Fibroblast of pulmonary artery (primary cell): ENCODE data around the gene FAM219A.

Source experiments
- DNase-seq: peaks from one replicate; pipeline ENCODE4 v3.0.0-alpha.2; 2010; ENCODE audit warnings: low read depth
- H3K4me3 ChIP-seq: replicated peaks from 2 replicates; pipeline ENCODE4 v1.5.1; 2011; ENCODE audit warnings: low read depth, mild to moderate bottlenecking, control low read depth, low read length, moderate library complexity
- TF ChIP-seq, protein P1 (sequence below): IDR thresholded peaks from 2 replicates; pipeline ENCODE4 v1.5.1; 2011; ENCODE audit warnings: mild to moderate bottlenecking, control low read depth, low read length, inconsistent platforms; ENCODE audit errors: missing control alignments

FAM219A gene

DNA sequence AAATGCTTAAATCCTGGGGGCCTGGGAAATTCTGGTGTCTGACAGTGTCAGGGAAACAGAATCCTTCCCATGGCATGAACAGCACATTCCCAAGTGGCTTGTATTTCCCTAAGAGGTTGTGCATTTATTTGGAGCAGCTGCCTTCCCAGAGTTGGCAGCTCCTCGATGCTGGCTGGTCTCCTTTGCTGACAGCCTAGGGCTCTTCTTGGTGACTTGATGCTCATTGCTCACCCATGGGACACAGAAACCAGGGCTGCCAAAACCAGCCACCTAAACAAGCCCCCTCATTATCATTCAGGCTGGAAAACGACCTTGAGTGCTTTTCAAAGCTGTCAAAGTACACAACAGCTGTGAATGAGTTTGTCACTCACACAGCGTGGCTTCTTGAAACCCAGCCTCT lies 40.2 kb upstream of the FAM219A start:
- DNase-seq = no peak
- TF ChIP-seq, protein P1, sequence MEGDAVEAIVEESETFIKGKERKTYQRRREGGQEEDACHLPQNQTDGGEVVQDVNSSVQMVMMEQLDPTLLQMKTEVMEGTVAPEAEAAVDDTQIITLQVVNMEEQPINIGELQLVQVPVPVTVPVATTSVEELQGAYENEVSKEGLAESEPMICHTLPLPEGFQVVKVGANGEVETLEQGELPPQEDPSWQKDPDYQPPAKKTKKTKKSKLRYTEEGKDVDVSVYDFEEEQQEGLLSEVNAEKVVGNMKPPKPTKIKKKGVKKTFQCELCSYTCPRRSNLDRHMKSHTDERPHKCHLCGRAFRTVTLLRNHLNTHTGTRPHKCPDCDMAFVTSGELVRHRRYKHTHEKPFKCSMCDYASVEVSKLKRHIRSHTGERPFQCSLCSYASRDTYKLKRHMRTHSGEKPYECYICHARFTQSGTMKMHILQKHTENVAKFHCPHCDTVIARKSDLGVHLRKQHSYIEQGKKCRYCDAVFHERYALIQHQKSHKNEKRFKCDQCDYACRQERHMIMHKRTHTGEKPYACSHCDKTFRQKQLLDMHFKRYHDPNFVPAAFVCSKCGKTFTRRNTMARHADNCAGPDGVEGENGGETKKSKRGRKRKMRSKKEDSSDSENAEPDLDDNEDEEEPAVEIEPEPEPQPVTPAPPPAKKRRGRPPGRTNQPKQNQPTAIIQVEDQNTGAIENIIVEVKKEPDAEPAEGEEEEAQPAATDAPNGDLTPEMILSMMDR = no peak
- no peak overlapping the region for H3K4me3 ChIP-seq

DNA sequence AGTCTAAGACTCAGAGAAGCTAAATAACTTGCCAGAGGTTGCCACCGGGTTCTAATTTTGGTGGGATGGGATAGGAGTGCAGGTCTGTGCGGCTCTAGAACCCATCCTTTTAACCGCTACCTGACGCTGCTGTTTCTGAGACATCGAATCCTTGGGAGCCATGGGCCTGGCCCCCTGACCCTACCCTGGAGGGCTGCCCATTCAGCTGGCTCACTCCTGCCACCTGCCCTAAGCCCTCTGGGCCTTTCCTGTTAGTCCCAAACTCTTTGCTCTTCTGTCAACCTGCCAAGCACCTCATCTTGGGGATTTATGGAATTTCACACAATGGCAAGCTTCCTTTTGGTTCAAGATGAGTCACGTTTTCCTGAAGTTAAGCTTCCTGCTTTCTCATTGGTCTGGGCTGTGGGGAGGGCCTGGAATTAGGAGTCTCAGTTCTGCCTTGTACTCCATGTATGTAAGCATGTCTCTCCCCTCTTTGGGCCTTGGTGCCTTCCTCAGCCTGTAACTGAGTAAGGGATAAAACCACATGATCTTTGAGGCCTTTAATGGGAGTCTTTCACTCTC lies 37.9 kb upstream of the FAM219A start:
- TF ChIP-seq, protein P1 = no peak

DNA sequence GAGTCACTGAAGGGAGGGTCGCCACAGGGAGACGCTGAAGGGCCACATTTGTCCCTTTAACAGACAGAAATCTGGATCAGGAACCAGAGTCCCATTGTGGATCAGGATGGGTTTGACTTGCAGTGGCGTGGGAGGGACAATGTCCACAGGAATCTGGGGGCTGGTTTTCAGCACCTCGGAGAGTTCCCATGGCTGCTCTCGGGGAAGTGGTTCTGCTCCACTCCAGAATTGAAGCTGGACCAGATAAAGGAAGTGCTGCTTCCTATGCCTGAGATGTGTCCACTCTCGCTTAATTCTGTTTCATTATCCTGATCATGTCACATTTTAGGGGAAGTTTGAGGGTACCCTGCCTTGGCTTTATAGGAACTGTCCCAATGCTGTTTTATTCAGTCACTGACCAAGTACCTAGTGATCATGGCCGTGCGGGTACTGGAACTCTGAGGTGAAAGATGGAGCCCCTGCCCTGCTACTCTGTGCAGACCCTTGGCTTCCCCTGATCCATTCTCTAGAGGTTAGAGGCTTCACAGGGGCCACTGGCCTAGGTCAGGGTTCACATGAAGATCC lies 35.7 kb upstream of the FAM219A start:
- TF ChIP-seq, protein P1 = no peak
- no peak overlapping the region for H3K4me3 ChIP-seq
- peak; percentile 70 for DNase-seq

More for the DNA sequence above, 37.9 kb upstream of the FAM219A start:
- H3K4me3 ChIP-seq = no peak overlapping the region
- peak; percentile 79 for DNase-seq

DNA sequence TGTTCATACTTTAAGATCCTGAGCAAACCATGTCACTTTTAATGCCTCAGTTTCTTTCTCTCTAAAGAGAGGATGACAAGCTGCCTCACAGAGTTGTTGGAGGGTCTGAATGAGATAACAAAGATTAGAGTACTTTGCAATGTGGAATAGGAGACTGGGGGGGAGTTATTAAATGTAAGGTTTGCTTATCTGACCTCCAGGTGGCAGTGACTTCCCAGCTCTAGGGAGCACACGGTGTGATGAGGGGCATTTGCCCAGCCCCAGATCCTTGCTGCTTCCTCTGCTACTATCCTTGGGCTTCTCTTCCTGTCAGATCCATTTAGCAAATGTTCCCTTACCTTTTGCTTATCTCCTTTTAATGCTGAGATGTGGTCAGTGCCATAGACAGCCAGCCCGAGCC lies 33.7 kb upstream of the FAM219A start:
- DNase-seq = no peak
- no peak overlapping the region for H3K4me3 ChIP-seq
- TF ChIP-seq, protein P1 = no peak

DNA sequence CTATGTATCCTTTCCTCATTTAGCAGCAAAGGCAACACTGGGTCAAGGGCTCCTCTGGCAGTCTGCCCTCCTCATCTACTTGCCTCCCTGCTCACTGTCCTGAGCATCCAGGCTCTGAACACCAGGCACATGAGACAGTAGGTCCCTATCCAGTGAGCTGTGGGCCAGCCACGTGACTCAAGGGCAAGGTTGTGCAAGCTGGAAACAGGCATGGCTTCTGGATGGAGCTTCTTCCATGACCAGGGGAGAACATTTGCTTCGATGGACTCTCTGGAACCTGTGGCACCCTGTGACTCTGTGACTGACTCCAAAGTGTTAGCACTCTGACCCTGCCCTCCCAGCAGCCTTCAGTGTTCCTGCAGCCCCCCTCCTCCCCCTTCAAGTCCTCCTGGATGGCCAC lies 33.2 kb upstream of the FAM219A start:
- DNase-seq = no peak

DNA sequence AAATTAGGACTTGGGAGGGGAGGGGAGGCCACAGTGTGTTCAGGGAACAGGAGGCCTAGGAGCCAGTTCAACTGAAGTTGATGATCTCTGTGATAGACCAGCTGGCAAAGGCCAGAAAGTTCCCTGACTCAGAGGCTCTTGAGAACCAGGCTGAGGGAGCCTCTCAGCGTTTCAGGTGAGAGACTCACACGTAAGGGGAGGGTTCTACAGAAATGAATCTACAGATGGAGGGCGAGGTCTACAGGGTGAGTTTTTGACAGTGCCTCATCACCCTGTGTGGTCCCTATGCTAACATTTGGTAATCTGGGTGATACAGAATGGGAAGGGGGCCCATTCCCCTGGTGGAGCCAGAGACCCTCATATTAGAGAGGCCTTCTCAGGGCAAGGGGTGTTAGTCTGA lies 32.4 kb upstream of the FAM219A start:
- no peak overlapping the region for H3K4me3 ChIP-seq
- DNase-seq = no peak
- TF ChIP-seq, protein P1 = no peak

More for the DNA sequence above, 33.2 kb upstream of the FAM219A start:
- TF ChIP-seq, protein P1 = no peak
- no peak overlapping the region for H3K4me3 ChIP-seq

DNA sequence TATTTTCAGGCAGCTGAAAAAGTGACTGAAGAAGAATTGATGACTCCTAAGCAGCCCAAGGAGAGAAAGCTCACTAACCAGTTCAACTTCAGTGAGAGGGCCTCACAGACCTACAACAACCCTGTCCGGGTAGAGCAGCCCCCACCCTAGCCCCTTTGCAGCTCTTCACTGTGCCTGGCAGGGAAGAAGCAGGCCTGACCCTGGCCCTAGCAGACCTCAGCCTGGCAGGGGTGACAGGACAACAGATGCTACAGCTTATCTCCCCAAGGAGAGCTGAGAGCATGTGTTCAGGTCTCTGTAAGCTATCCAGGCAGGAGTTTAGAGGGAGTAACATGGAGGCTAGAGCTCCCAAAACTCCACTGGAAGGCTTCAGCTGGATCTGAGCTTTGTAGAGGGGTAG lies 32.0 kb upstream of the FAM219A start:
- TF ChIP-seq, protein P1 = no peak
- H3K4me3 ChIP-seq = no peak overlapping the region
- no peak for DNase-seq
